ENCODE results near the gene CAMK1D. TPM values are rescaled to one million over a fixed set of nuclear protein-coding genes. Genes with fewer than 3 reads are reported as not detected.

CAMK1D gene
- polyA plus RNA-seq, 1 donor (not counting 4 experiments of a cell fraction or from before 2014, with no cell fraction given) = 0.76 TPM

DNA sequence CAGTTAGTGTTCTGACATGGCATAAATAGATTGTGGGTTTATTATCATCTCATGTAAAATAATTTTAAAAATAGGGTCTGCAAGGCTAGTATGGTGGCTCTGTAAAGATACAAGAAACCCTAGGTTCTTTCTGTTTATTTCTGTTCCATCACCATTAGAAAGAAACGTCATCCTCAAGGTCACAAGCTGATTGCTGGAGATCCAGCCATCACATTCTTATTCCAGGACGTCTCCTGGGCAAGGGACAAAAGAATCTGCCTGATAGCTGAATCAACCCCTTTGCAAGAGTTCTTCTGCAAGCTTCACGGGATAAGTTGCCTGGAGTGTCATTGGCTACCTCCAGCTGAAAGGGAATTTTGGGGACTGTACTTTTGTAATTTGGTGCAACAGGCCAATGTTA, 184.4 kb downstream of the CAMK1D start:
- H3K9ac ChIP-seq (ENCODE audit: control insufficient read depth, extremely low read depth, insufficient read depth, low read length) = no peak overlapping the region
- no peak for FAIRE-seq
- no peaks in the 10 kb centered on the region for H3K9me1 ChIP-seq (ENCODE audit: control insufficient read depth, extremely low read depth, insufficient read depth, low read length)
- no peaks in the 10 kb centered on the region for H4K20me1 ChIP-seq (ENCODE audit: control insufficient read depth, extremely low read depth, insufficient read depth, low read length)
- H3K4me2 ChIP-seq (ENCODE audit: control insufficient read depth, extremely low read depth, insufficient read depth, low read depth, low read length) = no peak overlapping the region
- no peaks in the 10 kb centered on the region for H3K27me3 ChIP-seq (ENCODE audit: control insufficient read depth, extremely low read depth, insufficient read depth, low read length)
- no peak for DNase-seq (ENCODE audit: low read depth, low spot score)
- no peak overlapping the region for H2AFZ ChIP-seq (ENCODE audit: control insufficient read depth, low read length)
- no peak overlapping the region for H3K27ac ChIP-seq (ENCODE audit: control insufficient read depth, insufficient read depth, low read length)
- H3K36me3 ChIP-seq (ENCODE audit: control insufficient read depth in 2 of 2, extremely low read depth in 1 of 2, insufficient read depth in 2 of 2, low read length in 2 of 2) = no peaks in the 10 kb centered on the region
- H3K9me3 ChIP-seq (ENCODE audit: control insufficient read depth, low read depth, low read length) = no peaks in the 10 kb centered on the region
- dilution Hi-C loops (cut with MboI; ENCODE audit: extremely low pct_ligation_motif_present, low sequenced_read_pairs) = no loop called here
- no peak overlapping the region for H3K4me3 ChIP-seq (ENCODE audit: control insufficient read depth in 2 of 3, extremely low read depth in 1 of 3, insufficient read depth in 2 of 3, low read depth in 1 of 3, low read length in 3 of 3)
- TF ChIP-seq, protein P1, sequence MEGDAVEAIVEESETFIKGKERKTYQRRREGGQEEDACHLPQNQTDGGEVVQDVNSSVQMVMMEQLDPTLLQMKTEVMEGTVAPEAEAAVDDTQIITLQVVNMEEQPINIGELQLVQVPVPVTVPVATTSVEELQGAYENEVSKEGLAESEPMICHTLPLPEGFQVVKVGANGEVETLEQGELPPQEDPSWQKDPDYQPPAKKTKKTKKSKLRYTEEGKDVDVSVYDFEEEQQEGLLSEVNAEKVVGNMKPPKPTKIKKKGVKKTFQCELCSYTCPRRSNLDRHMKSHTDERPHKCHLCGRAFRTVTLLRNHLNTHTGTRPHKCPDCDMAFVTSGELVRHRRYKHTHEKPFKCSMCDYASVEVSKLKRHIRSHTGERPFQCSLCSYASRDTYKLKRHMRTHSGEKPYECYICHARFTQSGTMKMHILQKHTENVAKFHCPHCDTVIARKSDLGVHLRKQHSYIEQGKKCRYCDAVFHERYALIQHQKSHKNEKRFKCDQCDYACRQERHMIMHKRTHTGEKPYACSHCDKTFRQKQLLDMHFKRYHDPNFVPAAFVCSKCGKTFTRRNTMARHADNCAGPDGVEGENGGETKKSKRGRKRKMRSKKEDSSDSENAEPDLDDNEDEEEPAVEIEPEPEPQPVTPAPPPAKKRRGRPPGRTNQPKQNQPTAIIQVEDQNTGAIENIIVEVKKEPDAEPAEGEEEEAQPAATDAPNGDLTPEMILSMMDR (optimal IDR thresholded peaks at IDR 0.05 in 1 of 3, IDR thresholded peaks at IDR 0.05 in 1 of 3, conservative IDR thresholded peaks at IDR 0.05 in 1 of 3; ENCODE audit: extremely low read depth in 1 of 3, insufficient read depth in 2 of 3, low read length in 3 of 3) = no peak
- no peak for TF ChIP-seq EZH2 (IDR thresholded peaks at IDR 0.05; ENCODE audit: low read length)
- H3K4me1 ChIP-seq (ENCODE audit: control insufficient read depth, extremely low read depth, insufficient read depth, low read length) = no peaks in the 10 kb centered on the region
- H3K79me2 ChIP-seq (ENCODE audit: control insufficient read depth, insufficient read depth, low read length) = no peaks in the 10 kb centered on the region

DNA sequence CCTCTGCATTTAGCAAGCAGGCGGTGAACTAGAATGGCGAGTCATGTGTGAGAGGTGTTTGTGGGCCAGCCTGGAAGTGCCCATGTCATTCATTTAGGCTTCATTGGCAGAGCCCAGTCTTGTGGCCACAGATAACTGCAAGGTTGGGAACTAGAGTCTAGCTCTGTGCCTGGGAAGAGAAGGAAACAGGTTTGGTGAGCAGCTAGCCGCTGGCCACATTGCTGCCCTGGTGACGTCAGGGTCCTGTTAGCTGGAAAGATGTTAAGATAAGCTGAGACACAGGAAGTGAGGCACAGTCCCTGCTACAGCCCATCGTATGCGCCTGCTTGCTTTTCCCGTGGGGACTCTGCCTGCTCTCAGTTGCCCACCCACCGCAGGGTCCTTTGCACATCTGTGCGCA, 185.5 kb downstream of the CAMK1D start:
- Histone ChIP-seq H3K4me3 (ENCODE audit: control insufficient read depth in 2 of 3, extremely low read depth in 1 of 3, insufficient read depth in 2 of 3, low read depth in 1 of 3, low read length in 3 of 3) (no peak overlapping the region), H4K20me1 (ENCODE audit: control insufficient read depth, extremely low read depth, insufficient read depth, low read length) (no peaks in the 10 kb centered on the region), H3K4me2 (ENCODE audit: control insufficient read depth, extremely low read depth, insufficient read depth, low read depth, low read length) (no peak overlapping the region), H2AFZ (ENCODE audit: control insufficient read depth, low read length) (no peak overlapping the region), H3K9me1 (ENCODE audit: control insufficient read depth, extremely low read depth, insufficient read depth, low read length) (no peaks in the 10 kb centered on the region), H3K9ac (ENCODE audit: control insufficient read depth, extremely low read depth, insufficient read depth, low read length) (no peak overlapping the region), H3K27me3 (ENCODE audit: control insufficient read depth, extremely low read depth, insufficient read depth, low read length) (no peaks in the 10 kb centered on the region), H3K4me1 (ENCODE audit: control insufficient read depth, extremely low read depth, insufficient read depth, low read length) (no peaks in the 10 kb centered on the region), H3K9me3 (ENCODE audit: control insufficient read depth, low read depth, low read length) (no peaks in the 10 kb centered on the region), H3K79me2 (ENCODE audit: control insufficient read depth, insufficient read depth, low read length) (no peaks in the 10 kb centered on the region), H3K27ac (ENCODE audit: control insufficient read depth, insufficient read depth, low read length) (no peak overlapping the region), H3K36me3 (ENCODE audit: control insufficient read depth in 2 of 2, extremely low read depth in 1 of 2, insufficient read depth in 2 of 2, low read length in 2 of 2) (no peaks in the 10 kb centered on the region)
- dilution Hi-C loops (cut with MboI; ENCODE audit: extremely low pct_ligation_motif_present, low sequenced_read_pairs) = no loop called here
- FAIRE-seq (no peak), DNase-seq (ENCODE audit: low read depth, low spot score) (no peak)
- TF ChIP-seq, protein P1 (optimal IDR thresholded peaks at IDR 0.05 in 1 of 3, IDR thresholded peaks at IDR 0.05 in 1 of 3, conservative IDR thresholded peaks at IDR 0.05 in 1 of 3; ENCODE audit: extremely low read depth in 1 of 3, insufficient read depth in 2 of 3, low read length in 3 of 3) = no peak
- TF ChIP-seq EZH2 (IDR thresholded peaks at IDR 0.05; ENCODE audit: low read length) = no peak

Data from keratinocyte (primary cell).